ENCODE measurements around the gene PNPLA7. TPM values are rescaled to one million over a fixed set of nuclear protein-coding genes. Genes with fewer than 3 reads are reported as not detected.
A peak's percentile ranks its signal among the peaks of the same experiment; 100 is the strongest.

PNPLA7 gene
- total RNA-seq, 2 experiments from 2014 or later, result 5.6 to 7.0 TPM

GRCh38 chr9:137438591-137439157 lies 111.5 kb downstream of the PNPLA7 start:
- Mint-ChIP-seq H3K4me1 (peaks cover 4% of the 10 kb centered on the region), H3K36me3 (no peaks in the 10 kb centered on the region), H3K27ac (no peak overlapping the region), H3K4me3 (no peak overlapping the region), H3K9me3 (no peaks in the 10 kb centered on the region), H3K27me3 (peaks cover 20% of the 10 kb centered on the region)
- POLR2A ChIA-PET, result interaction anchor here (0.5 kb wide), 1 partner anchor 368 kb away, joined by 6 read pairs; the partner anchor contains the start of gene SAPCD2
- ATAC-seq (ENCODE audit: low read depth) (no peak), DNase-seq (no peak)

GRCh38 chr9:137437691-137438590 lies 112.3 kb downstream of the PNPLA7 start:
- peaks cover 14% of the 10 kb centered on the region for H3K27me3 Mint-ChIP-seq
- H3K27ac Mint-ChIP-seq, result no peak overlapping the region
- no peak overlapping the region for H3K4me3 Mint-ChIP-seq
- ATAC-seq (ENCODE audit: low read depth) (no peak), DNase-seq (peak; percentile 31)
- H3K36me3 Mint-ChIP-seq, result no peaks in the 10 kb centered on the region
- POLR2A ChIA-PET, result interaction anchor here (0.5 kb wide), 1 partner anchor 368 kb away, joined by 6 read pairs; the partner anchor contains the start of gene SAPCD2
- no peaks in the 10 kb centered on the region for H3K9me3 Mint-ChIP-seq
- peaks cover 4% of the 10 kb centered on the region for H3K4me1 Mint-ChIP-seq

DNA sequence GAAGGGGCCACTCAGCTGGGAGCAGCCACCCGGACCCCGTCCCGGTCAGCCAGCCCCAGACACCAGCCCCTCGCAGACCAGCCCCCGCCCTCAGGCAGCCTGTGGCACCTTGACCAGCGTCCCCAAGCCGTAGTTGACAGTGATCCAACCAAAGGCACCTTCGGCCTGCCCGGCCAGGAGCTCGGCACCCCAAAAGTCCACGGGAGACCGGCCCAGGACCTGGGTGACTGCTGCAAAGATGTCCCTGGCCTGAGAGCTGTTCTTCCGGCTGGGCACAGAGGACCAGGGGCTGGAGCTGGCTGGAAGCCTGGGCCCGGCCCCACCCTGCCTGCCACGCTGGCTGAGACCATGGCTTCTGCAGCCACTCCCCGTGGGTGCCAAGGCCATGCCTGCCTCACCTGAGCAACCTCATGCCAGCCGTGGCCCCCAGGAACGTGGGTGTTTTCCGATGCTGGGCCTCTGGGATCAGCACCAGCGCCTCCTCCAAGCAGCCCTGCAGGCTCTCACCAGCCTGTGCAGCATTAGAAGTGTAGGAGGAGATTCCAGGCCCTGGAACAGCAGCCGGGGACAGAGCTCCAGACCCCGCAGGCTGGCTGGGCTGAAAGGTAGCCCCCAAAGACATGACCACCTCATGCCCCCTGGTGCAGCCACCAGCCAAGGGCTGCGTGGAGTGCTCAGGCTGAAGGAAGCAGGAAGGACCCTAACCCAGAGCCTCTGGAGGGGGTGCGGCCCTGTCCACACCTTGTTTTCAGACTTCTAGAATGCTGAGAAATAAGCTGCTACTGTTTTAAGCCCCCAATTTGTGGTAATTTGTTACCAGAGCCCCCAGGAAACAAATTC lies 113.2 kb downstream of the PNPLA7 start:
- Mint-ChIP-seq H3K27me3 (peaks cover 4% of the 10 kb centered on the region), H3K27ac (no peak overlapping the region), H3K9me3 (no peaks in the 10 kb centered on the region), H3K36me3 (no peaks in the 10 kb centered on the region), H3K4me3 (no peak overlapping the region), H3K4me1 (peaks cover 3% of the 10 kb centered on the region)
- DNase-seq, result peak; percentile 28
- POLR2A ChIA-PET, result interaction anchor here (1.0 kb wide), 1 partner anchor 25 kb away, joined by 3 read pairs; no protein-coding TSS in a partner anchor
- ATAC-seq (ENCODE audit: low read depth), result no peak

GRCh38 chr9:137435980-137436760 lies 114.0 kb downstream of the PNPLA7 start:
- POLR2A ChIA-PET, result interaction anchor here (1.0 kb wide), 1 partner anchor 26 kb away, joined by 3 read pairs; no protein-coding TSS in a partner anchor
- no peaks in the 10 kb centered on the region for H3K9me3 Mint-ChIP-seq
- H3K4me3 Mint-ChIP-seq, result no peak overlapping the region
- DNase-seq (no peak), ATAC-seq (ENCODE audit: low read depth) (no peak)
- no peaks in the 10 kb centered on the region for H3K36me3 Mint-ChIP-seq
- H3K4me1 Mint-ChIP-seq, result peaks cover 1% of the 10 kb centered on the region
- H3K27ac Mint-ChIP-seq, result no peak overlapping the region
- H3K27me3 Mint-ChIP-seq, result peaks cover 2% of the 10 kb centered on the region

DNA sequence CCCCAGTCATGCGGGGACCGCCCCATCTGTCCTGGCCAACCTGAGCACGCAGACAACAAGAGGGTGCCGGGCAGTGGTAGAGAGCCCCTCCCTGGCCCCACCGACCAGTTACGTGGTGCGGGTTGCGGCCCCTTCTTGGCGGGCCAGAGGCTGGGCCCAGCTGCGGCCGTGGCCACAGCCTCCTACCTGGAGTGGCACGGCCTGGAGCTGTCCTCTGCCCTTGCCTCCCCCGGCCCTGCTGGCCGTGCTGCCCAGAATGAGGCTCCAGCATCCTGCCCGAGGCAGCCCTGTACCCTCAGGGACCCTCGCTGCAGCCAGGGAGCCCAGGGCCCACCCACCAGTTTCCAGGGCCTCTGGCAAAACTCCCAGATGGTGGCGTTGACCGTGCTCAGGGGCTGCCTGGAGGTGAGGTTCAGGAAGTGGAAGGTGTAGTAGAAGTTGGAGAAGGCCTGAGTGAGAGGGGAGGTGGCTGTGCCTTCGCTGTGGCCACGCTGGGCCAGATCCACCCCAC lies 114.8 kb downstream of the PNPLA7 start:
- peaks cover 1% of the 10 kb centered on the region for H3K4me1 Mint-ChIP-seq
- ATAC-seq (ENCODE audit: low read depth) (no peak), DNase-seq (peak; percentile 32)
- H3K27ac Mint-ChIP-seq, result no peak overlapping the region
- no peaks in the 10 kb centered on the region for H3K36me3 Mint-ChIP-seq
- POLR2A ChIA-PET, result interaction anchor here (1.5 kb wide), 1 partner anchor 9 kb away, joined by 3 read pairs; no protein-coding TSS in a partner anchor
- H3K4me3 Mint-ChIP-seq, result no peak overlapping the region
- no peaks in the 10 kb centered on the region for H3K9me3 Mint-ChIP-seq
- H3K27me3 Mint-ChIP-seq, result peaks cover 2% of the 10 kb centered on the region

- H3K27ac Mint-ChIP-seq, result no peak overlapping the region
- no peak overlapping the region for H3K4me3 Mint-ChIP-seq
- H3K27me3 Mint-ChIP-seq, result peaks cover 2% of the 10 kb centered on the region
- POLR2A ChIA-PET, result interaction anchor here (1.2 to 1.5 kb wide), 2 partner anchors 10 to 12 kb away, joined by 3 to 5 read pairs; partner anchors contain the start of genes EXD3 and NOXA1
- no peaks in the 10 kb centered on the region for H3K36me3 Mint-ChIP-seq
- H3K9me3 Mint-ChIP-seq, result no peaks in the 10 kb centered on the region
- peaks cover 1% of the 10 kb centered on the region for H3K4me1 Mint-ChIP-seq
- ATAC-seq (ENCODE audit: low read depth) (peak; percentile 10), DNase-seq (peak; percentile 42)
Measured at GRCh38 chr9:137434498-137435380, 115.5 kb downstream of the PNPLA7 start.

DNA sequence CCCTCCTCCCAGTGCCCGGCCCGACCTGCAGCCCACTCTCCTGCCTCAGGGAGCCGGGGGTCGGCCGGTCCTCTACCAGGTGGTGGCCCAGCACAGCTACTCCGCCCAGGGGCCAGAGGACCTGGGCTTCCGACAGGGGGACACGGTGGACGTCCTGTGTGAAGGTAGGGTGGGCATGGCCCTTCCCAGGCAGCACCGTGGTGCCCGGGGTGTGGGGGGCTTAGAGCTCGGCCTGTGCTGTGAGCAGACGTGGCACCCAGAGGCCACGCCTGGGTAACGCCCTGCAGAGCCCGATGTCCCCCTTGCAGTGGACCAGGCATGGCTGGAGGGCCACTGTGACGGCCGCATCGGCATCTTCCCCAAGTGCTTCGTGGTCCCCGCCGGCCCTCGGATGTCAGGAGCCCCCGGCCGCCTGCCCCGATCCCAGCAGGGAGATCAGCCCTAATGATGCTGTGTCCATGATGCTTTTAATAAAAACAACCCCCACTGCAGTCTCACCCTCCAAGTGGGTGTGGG lies 116.2 kb downstream of the PNPLA7 start:
- H3K36me3 Mint-ChIP-seq, result no peaks in the 10 kb centered on the region
- H3K27me3 Mint-ChIP-seq, result no peaks in the 10 kb centered on the region
- POLR2A ChIA-PET, result interaction anchor here (1.2 to 1.5 kb wide), 2 partner anchors 10 to 11 kb away, joined by 3 to 5 read pairs; partner anchors contain the start of genes EXD3 and NOXA1
- DNase-seq (peak; percentile 27), ATAC-seq (ENCODE audit: low read depth) (no peak)
- no peak overlapping the region for H3K27ac Mint-ChIP-seq
- no peak overlapping the region for H3K4me3 Mint-ChIP-seq
- no peaks in the 10 kb centered on the region for H3K4me1 Mint-ChIP-seq
- H3K9me3 Mint-ChIP-seq, result no peaks in the 10 kb centered on the region

DNA sequence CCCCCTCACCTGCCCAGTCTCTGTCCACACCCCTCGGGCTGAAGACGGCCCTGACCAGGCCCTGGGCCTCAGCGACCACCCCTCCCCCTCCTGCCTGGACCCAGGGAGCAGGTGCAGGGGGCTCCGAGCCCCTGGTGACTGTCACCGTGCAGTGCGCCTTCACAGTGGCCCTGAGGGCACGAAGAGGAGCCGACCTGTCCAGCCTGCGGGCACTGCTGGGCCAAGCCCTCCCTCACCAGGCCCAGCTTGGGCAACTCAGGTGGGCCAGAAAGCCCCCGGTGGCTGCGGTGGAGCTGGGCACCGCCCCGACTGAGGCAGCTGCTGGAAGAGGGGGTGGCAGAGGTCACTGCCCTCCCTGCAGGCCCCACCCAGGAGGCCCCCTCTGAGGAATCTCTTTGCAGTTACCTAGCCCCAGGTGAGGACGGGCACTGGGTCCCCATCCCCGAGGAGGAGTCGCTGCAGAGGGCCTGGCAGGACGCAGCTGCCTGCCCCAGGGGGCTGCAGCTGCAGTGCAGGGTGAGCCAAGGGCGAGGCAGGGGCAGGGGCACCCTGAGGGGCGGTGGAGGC lies 116.8 kb downstream of the PNPLA7 start:
- H3K27me3 Mint-ChIP-seq, result no peaks in the 10 kb centered on the region
- no peak overlapping the region for H3K4me3 Mint-ChIP-seq
- DNase-seq (peak; percentile 32), ATAC-seq (ENCODE audit: low read depth) (no peak)
- no peaks in the 10 kb centered on the region for H3K36me3 Mint-ChIP-seq
- H3K9me3 Mint-ChIP-seq, result no peaks in the 10 kb centered on the region
- H3K4me1 Mint-ChIP-seq, result no peaks in the 10 kb centered on the region
- POLR2A ChIA-PET, result interaction anchor here (1.2 kb wide), 1 partner anchor 10 kb away, joined by 5 read pairs; the partner anchor contains the start of genes EXD3 and NOXA1
- H3K27ac Mint-ChIP-seq, result no peak overlapping the region

- POLR2A ChIA-PET, result no interaction called here
- H3K4me1 Mint-ChIP-seq, result no peaks in the 10 kb centered on the region
- no peaks in the 10 kb centered on the region for H3K36me3 Mint-ChIP-seq
- ATAC-seq (ENCODE audit: low read depth), result no peak
- no peaks in the 10 kb centered on the region for H3K9me3 Mint-ChIP-seq
- H3K27ac Mint-ChIP-seq, result no peak overlapping the region
- no peaks in the 10 kb centered on the region for H3K27me3 Mint-ChIP-seq
- no peak for DNase-seq
- no peak overlapping the region for H3K4me3 Mint-ChIP-seq
Measured at GRCh38 chr9:137432687-137433348, 117.4 kb downstream of the PNPLA7 start.

- Mint-ChIP-seq H3K27me3 (no peaks in the 10 kb centered on the region), H3K36me3 (no peaks in the 10 kb centered on the region), H3K27ac (no peak overlapping the region), H3K4me1 (no peaks in the 10 kb centered on the region), H3K4me3 (no peak overlapping the region), H3K9me3 (no peaks in the 10 kb centered on the region)
- ATAC-seq (ENCODE audit: low read depth) (no peak), DNase-seq (no peak)
- POLR2A ChIA-PET, result no interaction called here
Measured at GRCh38 chr9:137431416-137431931, 118.7 kb downstream of the PNPLA7 start.
